ENCODE measurements around the gene IL36G.

- TF ChIP-seq CTCF (IDR thresholded peaks at IDR 0.05; ENCODE audit: low read length) = no peak; the same call in 1 of the 2 replicates
- TF ChIP-seq EZH2 (optimal IDR thresholded peaks at IDR 0.05; ENCODE audit: low read depth, low read length) = no peak
- TF ChIP-seq EZH2phosphoT487 (IDR thresholded peaks at IDR 0.05; ENCODE audit: low read length) = no peak
These were observed 18.5 kb upstream of the IL36G start for GRCh38 chr2:112959109-112959812.
